ENCODE data around the gene FAM174A.
"Not testable (repeated sequence)": the region's sequence is repeated elsewhere in the genome, so short reads cannot be mapped to it uniquely, and the experiment has no call there.

FAM174A gene

DNA sequence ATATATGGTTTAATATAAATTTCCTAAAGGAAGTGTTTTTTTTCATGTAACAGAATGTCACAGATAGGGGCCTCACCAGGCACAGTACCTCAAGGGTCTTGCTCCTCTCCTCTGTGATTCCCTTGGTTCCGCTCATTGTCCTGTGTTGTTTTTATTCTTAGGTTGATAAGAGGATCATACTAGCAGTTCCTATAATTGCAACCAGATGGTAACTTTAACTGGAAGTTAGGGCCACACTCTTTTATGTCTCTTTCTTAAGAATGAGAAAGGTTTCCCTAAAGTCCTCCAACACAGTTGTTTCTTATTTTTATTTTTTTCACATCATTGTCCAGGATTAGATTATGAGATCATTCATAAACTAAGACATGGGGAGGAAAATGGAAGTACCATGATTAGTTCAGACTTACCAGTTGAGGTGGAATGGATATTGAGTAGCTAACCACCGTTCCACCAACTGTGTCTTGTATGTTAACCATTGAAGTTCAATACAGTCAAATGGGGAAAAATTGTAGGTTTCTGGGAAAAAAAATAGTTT is 41.1 kb downstream of the FAM174A start:
- no peak for DNase-seq (ENCODE audit: low spot score)

DNA sequence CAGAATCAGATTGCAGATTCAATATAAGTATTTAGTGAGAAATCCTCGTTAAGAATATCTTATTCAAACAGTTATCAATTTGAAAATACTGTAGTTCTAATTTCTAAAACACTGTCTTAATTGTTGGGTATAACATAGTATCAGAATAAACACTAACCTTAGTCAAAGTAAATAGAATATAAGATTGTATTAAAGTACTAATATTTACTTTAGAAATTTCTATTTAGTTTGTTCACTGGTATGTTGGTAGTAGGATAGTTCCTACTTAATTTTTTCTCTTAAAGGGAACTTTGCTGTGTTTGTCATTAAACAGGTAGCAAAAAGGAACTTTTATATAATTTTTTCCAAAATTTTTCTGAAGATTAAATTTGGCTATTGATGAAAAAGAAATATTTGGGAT is 42.3 kb downstream of the FAM174A start:
- no peak for DNase-seq (ENCODE audit: low spot score)

DNA sequence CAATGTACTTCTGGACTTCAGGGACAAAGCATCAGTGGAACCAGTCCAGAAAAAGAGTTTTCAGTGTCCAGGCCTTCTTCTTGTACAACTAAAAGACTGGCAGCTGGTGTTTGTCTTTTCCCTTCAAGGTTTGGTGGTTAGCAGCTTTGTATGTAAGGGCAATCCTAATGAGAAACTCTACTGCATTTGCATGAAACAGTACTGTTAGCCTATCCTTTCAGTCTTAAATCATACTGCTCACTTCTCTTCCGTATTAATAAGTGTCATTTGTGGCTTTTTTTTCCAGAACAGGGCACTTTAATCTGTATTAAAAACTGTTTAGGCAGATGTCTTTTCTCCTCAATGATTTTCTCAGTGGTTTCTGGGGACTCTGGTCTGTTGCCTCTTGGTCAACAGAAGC is 48.9 kb downstream of the FAM174A start:
- DNase-seq (ENCODE audit: low spot score), result no peak

DNA sequence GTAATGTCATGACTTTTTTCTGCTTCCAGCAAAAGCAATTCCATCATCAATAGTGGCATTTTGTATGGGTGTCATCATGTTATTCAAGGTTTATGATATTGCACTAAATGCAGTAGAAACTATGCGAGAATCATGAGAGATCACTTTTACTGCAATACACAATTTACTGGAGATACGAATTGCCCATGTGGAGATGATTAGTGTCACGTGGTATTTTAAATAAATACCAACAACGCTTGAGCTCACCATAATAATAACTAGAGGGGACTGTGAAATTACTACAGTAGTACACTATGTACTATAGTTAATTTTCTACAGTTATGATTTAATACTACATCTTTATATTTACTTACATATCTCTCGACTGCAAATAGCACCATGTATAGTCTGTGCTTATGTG is 49.7 kb downstream of the FAM174A start:
- DNase-seq (ENCODE audit: low spot score), result no peak

DNA sequence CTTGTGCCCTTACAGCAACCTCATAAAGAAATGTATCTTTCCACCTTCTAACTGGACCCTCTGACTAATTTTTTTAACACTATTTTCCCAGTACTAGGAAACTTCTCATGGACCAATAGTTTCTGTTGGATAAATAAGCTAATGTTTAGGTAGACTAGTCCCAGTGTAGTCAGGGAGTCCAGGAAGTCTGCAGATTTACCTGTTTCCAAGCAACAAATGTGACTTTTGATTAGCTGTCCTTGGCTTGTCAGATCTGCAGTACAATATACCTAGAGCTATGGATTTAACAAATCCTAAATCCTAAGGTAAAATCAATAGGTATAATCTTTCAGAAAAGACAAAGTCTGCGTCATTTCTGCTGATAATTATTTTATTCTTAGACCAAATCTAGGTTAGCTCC is 55.7 kb downstream of the FAM174A start:
- no peak for DNase-seq (ENCODE audit: low spot score)

DNA sequence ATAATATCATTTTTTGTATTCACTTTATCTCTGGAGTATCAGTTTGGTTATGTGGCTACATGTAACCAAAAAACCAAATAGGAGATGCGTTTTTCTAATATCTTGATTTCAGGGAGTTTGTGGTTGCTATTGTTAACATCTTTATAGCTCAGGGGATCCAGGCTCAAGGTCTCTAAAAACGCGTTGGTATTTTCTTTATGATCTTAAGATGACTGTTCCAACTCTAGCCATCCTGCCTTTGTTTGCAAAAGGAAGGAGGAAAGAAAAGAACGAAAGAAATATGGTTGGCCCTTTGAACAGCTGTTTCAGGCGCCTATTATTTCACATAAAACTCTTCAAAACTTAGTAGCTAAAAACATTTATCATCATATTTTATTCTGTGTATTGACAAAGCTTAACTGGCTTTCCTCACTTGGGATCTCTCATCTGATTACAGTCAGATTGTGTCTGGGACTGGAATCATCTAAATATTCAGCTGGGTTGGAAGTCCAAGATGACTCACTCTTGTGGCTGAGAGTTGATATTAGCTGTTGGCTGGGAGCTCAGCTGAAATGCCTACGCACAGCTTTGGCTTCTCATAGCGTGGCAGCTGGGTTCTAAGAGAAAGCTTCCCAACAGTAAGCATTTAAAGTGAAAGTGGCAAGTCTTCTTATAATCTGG is 60.1 kb downstream of the FAM174A start:
- DNase-seq (ENCODE audit: low spot score), result peak; percentile 92

DNA sequence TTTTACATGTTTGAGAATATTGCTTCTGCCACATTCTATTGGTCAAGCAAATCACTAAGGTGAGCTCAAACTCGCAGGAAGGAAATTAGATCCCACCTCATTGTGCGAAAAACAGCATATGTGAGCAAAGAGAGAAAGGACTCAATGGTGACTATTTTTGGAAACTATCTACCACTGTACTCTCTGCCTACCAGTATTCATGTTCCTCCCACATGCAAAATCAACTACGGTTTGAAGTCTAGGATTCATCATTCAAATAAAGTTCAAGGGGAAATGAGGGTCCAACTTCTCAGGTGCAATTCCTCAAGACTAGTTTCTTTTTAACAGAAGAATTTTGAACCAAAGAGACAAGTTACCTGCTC is 60.6 kb downstream of the FAM174A start:
- no peak for DNase-seq (ENCODE audit: low spot score)

DNA sequence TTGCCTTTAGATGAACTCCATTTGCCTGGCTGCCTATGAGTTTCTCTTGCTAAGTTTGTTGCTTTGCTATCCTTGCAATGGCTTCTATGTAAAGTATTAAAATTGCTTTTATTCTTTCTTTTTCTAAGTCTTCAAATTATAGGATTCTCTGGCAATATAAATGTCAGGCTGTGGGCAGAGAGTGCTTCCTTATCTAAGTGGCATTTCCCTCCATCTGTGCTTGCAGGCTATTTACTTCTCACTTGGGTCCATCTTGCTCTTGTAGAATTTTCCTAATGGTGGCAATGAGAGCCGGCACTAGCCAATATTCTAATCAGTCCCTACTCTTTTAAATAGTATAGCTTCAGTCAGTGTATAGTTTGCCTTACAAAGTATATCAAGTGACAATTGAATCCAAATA is 63.3 kb downstream of the FAM174A start:
- no peak for DNase-seq (ENCODE audit: low spot score)

DNA sequence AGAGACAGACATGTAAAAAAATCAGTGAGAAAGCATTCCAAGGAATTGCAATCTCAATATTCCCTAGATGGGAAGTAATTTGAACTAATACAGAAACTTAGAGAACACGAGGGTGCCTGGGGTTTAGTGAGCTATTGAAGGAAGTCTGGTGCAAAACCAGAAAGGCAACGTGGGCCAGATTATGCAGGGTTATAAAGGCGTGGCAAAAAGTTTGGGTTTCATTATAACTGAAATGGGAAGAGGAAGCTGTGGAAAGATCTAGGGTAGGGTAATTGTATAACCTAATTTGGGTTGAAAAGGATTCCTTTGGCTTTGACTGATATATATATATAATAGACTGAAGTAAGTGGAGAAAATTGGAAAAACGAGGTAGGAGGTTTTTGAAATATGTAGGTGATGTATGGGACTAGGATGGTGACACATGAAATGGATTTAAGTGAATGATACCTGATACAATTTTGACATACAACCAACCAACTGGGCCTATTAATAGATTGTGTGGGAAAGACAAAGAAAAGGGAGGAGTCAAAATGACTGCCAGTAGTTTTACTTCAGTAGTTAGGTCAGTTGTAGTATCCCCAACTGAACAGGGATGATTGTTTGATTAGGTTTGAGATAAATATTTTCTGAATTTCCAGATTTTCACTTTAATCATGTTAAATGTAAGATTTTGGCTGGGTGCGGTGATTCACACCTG is 65.3 kb downstream of the FAM174A start:
- DNase-seq (ENCODE audit: low spot score), result no peak

DNA sequence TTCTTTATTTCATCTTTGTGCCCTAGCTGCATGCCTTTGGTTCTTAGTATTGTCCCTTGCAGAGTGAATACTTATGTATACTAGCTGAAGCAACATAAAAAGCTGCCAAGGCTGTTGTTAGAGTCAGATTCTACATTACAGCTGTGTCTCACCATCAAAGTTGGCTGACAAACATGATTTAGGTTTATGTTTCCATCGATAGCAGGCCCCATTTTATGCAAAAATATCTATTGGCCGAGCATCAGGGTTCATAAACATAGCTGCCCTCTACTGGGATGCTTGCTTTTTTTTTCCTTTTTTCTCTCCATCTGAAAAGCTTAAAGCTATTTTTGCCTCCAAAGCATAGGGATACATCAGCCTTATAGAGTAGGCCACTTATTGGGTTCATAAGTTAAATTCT is 68.0 kb downstream of the FAM174A start:
- DNase-seq (ENCODE audit: low spot score), result no peak

DNA sequence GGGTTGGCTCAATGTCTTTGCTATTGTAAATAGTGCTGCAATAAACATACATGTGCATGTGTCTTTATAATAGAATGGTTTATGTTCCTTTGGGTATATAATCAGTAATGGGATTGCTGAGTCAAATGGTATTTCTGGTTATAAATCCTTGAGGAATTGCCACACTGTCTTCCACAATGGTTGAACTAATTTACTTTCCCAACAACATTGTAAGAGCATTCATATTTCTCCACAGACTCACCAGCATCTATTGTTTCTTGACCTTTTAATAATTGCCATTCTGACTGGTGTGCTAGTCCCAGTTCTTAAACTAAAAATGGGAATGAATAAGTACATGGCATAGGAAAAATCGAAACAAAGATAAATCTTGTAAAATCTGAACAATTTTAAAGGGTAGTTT is 68.8 kb downstream of the FAM174A start:
- not testable (repeated sequence) for DNase-seq (ENCODE audit: low spot score)

DNA sequence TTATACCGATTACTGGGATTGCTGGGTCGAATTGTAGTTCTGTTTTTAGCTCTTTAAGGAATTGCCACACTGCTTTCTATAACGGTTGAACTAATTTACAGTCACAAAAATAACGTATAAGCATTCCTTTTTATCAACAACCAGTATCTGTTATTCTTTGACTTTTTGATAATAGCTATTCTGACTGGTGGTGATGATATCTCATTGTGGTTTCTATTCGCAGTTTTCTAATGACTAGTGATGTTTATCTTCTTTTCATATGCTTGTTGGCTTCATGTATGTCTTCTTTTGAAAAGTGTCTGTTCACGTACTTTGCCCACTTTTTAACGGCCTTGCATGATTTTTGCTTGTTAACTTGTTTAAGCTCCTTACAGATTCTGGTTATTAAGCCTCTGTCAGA is 74.4 kb downstream of the FAM174A start:
- DNase-seq (ENCODE audit: low spot score), result no peak

DNA sequence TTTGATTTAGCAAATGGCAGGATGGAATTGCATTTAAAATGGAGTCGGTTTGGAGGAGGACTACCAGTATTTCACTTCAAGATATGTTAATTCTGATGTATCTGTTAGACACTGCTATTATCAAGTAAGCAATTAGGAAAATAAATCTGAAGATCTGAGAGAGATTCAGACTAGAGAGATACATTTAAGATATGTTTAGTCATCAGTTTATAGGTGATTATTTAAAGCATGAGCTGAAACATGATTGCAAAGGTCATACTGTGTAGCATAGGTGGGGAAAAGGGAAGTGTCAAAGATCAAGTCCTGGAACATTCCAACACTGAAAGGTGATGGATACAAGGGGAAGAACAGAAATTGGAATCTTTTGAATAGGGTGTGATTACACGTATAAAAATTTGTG is 79.1 kb downstream of the FAM174A start:
- no peak for DNase-seq (ENCODE audit: low spot score)

DNA sequence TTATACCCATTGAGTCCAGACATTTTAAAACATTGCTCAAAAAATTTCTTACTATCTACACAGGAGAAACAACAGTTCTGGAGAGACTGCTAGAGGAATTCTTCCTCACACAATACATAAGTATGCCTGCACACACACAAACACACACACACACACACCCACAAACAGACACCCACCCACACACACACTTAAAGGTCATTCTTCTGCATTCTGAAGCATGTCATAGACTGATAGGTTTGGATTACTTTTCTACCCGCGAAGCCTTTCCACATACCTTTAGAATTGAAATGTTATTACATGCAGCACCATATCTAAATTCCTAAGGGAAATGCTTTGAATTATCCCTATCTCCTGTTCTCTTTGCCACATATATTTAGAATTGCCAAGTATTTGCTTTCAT is 80.2 kb downstream of the FAM174A start:
- DNase-seq (ENCODE audit: low spot score), result no peak

DNA sequence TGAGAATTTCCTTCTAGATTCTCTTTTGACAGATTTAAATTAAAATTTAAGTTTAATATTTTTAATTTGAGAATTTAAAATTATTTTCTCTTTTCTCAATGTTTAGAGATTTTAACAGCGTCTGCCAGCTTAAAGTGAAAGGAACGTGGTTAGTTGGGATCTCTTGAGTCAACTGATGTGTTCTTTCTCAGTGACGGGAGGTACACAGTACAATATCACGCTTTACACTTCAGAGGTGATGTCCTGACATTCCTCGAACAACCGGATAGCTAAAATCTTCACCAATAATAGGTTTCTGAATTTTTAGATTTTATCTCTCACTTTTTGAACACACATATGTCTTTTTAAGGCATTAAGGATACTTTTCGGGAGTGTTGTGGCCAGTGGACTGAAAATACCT is 81.1 kb downstream of the FAM174A start:
- no peak for DNase-seq (ENCODE audit: low spot score)

DNA sequence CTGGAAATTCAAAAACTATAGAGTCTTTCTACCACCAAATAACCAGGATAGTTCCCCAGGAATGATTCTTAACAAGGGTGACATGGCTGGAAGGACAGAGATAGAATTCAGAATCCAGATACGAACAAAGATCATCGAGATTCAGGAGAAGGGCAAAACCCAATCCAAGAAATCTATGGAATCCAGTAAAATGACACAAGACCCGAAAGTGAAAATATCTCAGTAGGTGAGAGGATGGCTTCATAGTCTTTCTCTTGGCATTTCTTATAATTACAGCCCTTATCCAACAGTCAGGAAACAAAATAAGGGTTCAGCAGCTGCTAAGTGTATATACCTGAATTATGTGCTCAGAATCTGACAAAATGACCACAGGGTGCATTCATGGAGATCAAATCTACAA is 81.8 kb downstream of the FAM174A start:
- DNase-seq (ENCODE audit: low spot score), result no peak

DNA sequence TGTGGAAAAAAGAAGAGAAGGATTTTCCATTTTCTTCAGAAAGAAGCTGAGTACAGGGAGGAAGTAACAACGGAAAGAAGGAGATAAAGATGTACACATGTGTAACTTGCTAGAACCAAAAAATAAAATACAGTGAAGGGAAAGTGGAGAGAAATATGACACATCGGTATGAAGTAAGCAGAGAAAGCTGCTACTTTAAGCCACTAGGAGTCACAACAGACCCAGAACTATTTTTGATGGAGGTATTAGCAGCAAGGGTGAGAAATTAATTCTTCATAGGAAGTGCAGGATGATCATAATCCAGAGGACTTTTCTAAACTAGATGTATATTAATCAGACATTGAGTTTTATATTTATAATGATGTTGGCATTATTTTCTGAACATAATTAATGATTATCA is 88.5 kb downstream of the FAM174A start:
- no peak for DNase-seq (ENCODE audit: low spot score)

DNA sequence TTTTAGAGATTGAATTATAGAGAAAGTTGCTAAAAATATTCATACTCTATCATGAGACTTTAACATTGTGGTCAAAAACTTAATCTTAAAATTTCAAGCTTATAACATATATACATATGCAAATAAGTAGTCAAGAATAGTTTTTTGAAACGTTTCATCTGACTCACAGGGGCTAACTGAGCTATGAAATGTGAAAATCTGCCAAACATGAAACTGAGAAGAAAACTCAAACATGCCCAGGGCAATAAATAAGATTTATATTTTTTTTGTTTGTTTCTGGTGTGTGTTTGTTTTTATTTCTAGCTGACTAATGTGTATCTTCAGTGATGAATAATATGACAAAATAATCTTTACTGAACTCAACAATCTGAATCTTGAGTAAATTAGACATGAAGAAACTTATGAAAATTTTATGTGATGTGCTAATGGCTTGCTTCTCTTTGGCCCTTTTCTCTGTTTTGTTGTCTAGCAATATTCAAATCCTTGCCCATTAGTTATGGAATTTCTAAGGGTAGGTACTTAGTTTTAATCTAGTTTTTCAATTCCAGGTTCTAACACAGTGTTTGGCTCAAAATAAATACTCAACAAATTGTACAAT is 99.9 kb downstream of the FAM174A start:
- no peak for DNase-seq (ENCODE audit: low spot score)

Measured in AG08395 (cell line).